Lower lobe of right lung (tissue), 2 donors: Measurements from ENCODE around the gene TSEN2. TPM values are rescaled to one million over a fixed set of nuclear protein-coding genes. Genes with fewer than 3 reads are reported as not detected.
"Not testable (repeated sequence)": the region's sequence is repeated elsewhere in the genome, so short reads cannot be mapped to it uniquely, and the experiment has no call there.

ENCODE experiments used
- ATAC-seq, 2 donors: fragments of 200-7000 bp; cut with Tn5 transposase; one replicate each; pipeline ENCODE4 v1.9.1; 2020 to 2022; ENCODE audit warnings: mild to moderate bottlenecking in 2 of 2, moderate library complexity in 2 of 2
- DNase-seq: peaks from one replicate; pipeline ENCODE4 v3.0.0-alpha.2; 2020
- H3K27ac ChIP-seq: fragments of 200-600 bp; one replicate; pipeline ENCODE4 v1.8.0; 2022
- H3K27me3 ChIP-seq: fragments of 200-600 bp; one replicate; pipeline ENCODE4 v1.8.0; 2022; ENCODE audit warnings: low read depth
- H3K36me3 ChIP-seq: fragments of 200-600 bp; one replicate; pipeline ENCODE4 v1.8.0; 2022; ENCODE audit warnings: mild to moderate bottlenecking
- H3K4me1 ChIP-seq: fragments of 200-600 bp; one replicate; pipeline ENCODE4 v1.8.0; 2022
- H3K4me3 ChIP-seq: fragments of 200-600 bp; one replicate; pipeline ENCODE4 v1.8.0; 2022; ENCODE audit warnings: mild to moderate bottlenecking
- H3K9me3 ChIP-seq: fragments of 200-600 bp; one replicate; pipeline ENCODE4 v1.8.0; 2022
- intact Hi-C: fragments of 100-400 bp; cut with DNase I; formaldehyde crosslinking; loops from one replicate; pipeline ENCODE4 v1.11.0; 2022
- total RNA-seq: library from RNA; stranded (reverse); fragmentation: NEBNext Ultra II Directional; extraction: Animal tissue kit (Norgen Biotek cat#: 25700); gene quantifications from one replicate; pipeline ENCODE4 v1.2.1, GENCODE V29; 2021
- TF ChIP-seq, protein P1 (sequence below): fragments of 200-600 bp; IDR thresholded peaks from one replicate; pipeline ENCODE4 v1.8.0; 2022; ENCODE audit warnings: antibody characterized with exemption, mild to moderate bottlenecking
- donor health status: DM: no; HTN: yes; CAD: no; lungs with severe emphysema.

Gene TSEN2
- total RNA-seq, 1 donor from 2014 or later, result 23.6 TPM

- peaks cover 11% of the 10 kb centered on the region for H3K4me1 ChIP-seq
- intact Hi-C loops, result no loop called here
- H3K27me3 ChIP-seq, result no peaks in the 10 kb centered on the region
- no peaks in the 10 kb centered on the region for H3K36me3 ChIP-seq
- no peak for ATAC-seq
- TF ChIP-seq, protein P1, sequence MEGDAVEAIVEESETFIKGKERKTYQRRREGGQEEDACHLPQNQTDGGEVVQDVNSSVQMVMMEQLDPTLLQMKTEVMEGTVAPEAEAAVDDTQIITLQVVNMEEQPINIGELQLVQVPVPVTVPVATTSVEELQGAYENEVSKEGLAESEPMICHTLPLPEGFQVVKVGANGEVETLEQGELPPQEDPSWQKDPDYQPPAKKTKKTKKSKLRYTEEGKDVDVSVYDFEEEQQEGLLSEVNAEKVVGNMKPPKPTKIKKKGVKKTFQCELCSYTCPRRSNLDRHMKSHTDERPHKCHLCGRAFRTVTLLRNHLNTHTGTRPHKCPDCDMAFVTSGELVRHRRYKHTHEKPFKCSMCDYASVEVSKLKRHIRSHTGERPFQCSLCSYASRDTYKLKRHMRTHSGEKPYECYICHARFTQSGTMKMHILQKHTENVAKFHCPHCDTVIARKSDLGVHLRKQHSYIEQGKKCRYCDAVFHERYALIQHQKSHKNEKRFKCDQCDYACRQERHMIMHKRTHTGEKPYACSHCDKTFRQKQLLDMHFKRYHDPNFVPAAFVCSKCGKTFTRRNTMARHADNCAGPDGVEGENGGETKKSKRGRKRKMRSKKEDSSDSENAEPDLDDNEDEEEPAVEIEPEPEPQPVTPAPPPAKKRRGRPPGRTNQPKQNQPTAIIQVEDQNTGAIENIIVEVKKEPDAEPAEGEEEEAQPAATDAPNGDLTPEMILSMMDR, result no peak
- no peaks in the 10 kb centered on the region for H3K9me3 ChIP-seq
- H3K4me3 ChIP-seq, result no peak overlapping the region
- no peak overlapping the region for H3K27ac ChIP-seq
- no peak for DNase-seq
These were observed 18.4 kb upstream of the TSEN2 start for GRCh38 chr3:12465836-12466225.

GRCh38 chr3:12467746-12468145, 16.5 kb upstream of the TSEN2 start:
- H3K9me3 ChIP-seq, result no peaks in the 10 kb centered on the region
- H3K27me3 ChIP-seq, result no peaks in the 10 kb centered on the region
- TF ChIP-seq, protein P1, result no peak
- H3K36me3 ChIP-seq, result no peaks in the 10 kb centered on the region
- intact Hi-C loops, result no loop called here
- no peak overlapping the region for H3K27ac ChIP-seq
- H3K4me3 ChIP-seq, result no peak overlapping the region
- DNase-seq (no peak), ATAC-seq (no peak)
- peaks cover 2% of the 10 kb centered on the region for H3K4me1 ChIP-seq

GRCh38 chr3:12468276-12468675, 16.0 kb upstream of the TSEN2 start:
- ATAC-seq (no peak), DNase-seq (no peak)
- no peak overlapping the region for H3K27ac ChIP-seq
- no peak overlapping the region for H3K4me3 ChIP-seq
- H3K36me3 ChIP-seq, result no peaks in the 10 kb centered on the region
- H3K9me3 ChIP-seq, result no peaks in the 10 kb centered on the region
- H3K4me1 ChIP-seq, result no peaks in the 10 kb centered on the region
- no peaks in the 10 kb centered on the region for H3K27me3 ChIP-seq
- intact Hi-C loops, result no loop called here
- TF ChIP-seq, protein P1, result no peak

GRCh38 chr3:12468757-12469156, 15.5 kb upstream of the TSEN2 start:
- H3K27ac ChIP-seq, result no peak overlapping the region
- H3K9me3 ChIP-seq, result no peaks in the 10 kb centered on the region
- no peaks in the 10 kb centered on the region for H3K4me1 ChIP-seq
- no peak overlapping the region for H3K4me3 ChIP-seq
- no peak for DNase-seq
- TF ChIP-seq, protein P1, result no peak
- no peaks in the 10 kb centered on the region for H3K27me3 ChIP-seq
- no peak for ATAC-seq
- no peaks in the 10 kb centered on the region for H3K36me3 ChIP-seq
- intact Hi-C loops, result no loop called here

- H3K4me3 ChIP-seq, H3K4me1 ChIP-seq, H3K27ac ChIP-seq, H3K9me3 ChIP-seq, H3K27me3 ChIP-seq, ATAC-seq, intact Hi-C loops, H3K36me3 ChIP-seq, DNase-seq: not testable (repeated sequence)
These were observed 15.1 kb upstream of the TSEN2 start for GRCh38 chr3:12469222-12469621.

DNA sequence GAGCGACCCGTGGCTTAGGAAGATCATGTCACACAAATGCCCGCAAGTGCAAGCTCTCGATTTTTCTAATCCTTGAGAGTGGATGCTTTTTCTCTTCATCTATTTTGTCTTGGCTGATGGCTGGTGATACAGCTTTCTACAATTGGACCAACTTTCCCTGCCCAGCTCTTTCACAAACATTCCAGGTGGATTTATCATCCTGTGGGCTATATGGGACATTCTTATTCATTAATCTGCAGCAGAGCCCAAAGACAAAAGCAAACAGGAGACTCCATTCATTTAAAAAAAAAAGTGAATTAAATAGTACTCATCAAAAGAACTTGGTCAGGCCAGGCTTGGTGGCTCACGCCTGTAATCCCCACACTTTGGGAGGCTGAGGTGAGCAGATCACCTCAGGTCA, 14.2 kb upstream of the TSEN2 start:
- Histone ChIP-seq H3K9me3 (no peaks in the 10 kb centered on the region), H3K27me3 (no peaks in the 10 kb centered on the region), H3K4me1 (no peaks in the 10 kb centered on the region), H3K36me3 (no peaks in the 10 kb centered on the region), H3K27ac (no peak overlapping the region), H3K4me3 (no peak overlapping the region)
- ATAC-seq (no peak), DNase-seq (no peak)
- TF ChIP-seq, protein P1, result no peak
- intact Hi-C loops, result no loop called here
